ENCODE data around the gene FRAT2.
"Not testable (repeated sequence)": the region's sequence is repeated elsewhere in the genome, so short reads cannot be mapped to it uniquely, and the experiment has no call there.

The FRAT2 gene

DNA sequence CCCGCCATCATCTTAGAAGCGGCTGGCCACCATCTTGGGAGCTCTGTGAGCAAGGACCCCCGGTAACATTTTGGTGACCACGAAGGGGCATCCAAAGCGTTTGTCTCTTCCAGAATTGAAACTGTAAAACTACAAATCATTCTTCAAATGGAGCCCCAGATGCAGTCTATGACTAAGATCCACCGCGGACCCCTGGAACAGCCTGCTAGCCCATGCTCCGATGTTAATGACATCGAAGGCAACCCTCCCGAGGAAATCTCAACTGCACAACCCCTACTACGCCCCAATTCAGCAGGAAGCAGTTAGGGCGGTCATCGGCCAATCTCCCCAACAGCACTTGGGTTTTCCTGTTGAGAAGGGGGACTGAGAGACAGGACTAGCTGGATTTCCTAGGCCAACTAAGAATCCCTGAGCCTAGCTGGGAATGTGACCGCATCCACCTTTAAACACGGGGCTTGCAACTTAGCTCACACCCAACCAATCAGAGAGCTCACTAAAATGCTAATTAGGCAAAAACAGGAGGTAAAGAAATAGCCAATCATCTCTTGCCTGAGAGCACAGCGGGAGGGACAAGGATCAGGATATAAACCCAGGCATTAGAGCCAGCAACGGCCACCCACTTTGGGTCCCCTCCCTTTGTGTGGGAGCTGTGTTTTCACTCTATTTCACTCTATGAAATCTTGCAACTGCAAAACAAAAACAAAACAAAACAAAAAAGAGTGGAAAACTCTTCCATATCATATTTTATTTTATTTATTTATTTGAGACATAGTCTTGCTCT, 43.8 kb downstream of the FRAT2 start:
- DNase-seq, result not testable (repeated sequence)

DNA sequence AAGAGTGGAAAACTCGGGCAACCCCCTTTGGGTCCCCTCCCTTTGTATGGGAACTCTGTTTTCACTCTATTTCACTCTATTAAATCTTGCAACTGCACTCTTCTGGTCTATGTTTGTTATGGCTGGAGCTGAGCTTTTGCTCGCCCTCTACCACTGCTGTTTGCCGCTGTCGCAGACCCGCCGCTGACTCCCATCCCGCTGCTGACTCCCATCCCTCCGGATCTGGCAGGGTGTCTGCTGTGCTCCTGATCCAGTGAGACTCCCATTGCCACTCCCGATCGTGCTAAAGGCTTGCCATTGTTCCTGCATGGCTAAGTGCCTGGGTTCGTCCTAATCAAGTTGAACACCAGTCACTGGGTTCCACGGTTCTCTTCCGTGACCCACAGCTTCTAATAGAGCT, 44.5 kb downstream of the FRAT2 start:
- DNase-seq, result not testable (repeated sequence)
